Measurements from ENCODE around the gene EGFL8. TPM values are rescaled to one million over a fixed set of nuclear protein-coding genes. Genes with fewer than 3 reads are reported as not detected.

Gene EGFL8
- total and polyA plus RNA-seq, 7 donors: 2.3 to 24.4 (median 13.8) TPM

GRCh38 chr6:32174416-32174815 lies 10.0 kb downstream of the EGFL8 start:
- H3K36me3 ChIP-seq: peaks cover 0 to 20% (median 13%) of the 10 kb centered on the region in 4 donors
- no peaks in the 10 kb centered on the region for H3K9me3 ChIP-seq
- H3K27me3 ChIP-seq: no peaks in the 10 kb centered on the region
- intact Hi-C loops (cut with DNase I): loop anchor here (10.0 kb wide), 1 partner anchor 350 kb away; the partner anchor contains the start of gene HSPA1B
- TF ChIP-seq POLR2AphosphoS5 (IDR thresholded peaks at IDR 0.05) (no peak), POLR2A (IDR thresholded peaks at IDR 0.05) (no peak)
- H3K27ac ChIP-seq: peak overlapping the region in 1 of 4 donors; percentile 96
- H3K4me1 ChIP-seq: peaks cover 0 to 48% (median 35%) of the 10 kb centered on the region in 4 donors
- WGBS, 2 donors: 93 to 94% methylated on average over 1 of the region's 1 CpG
- H3K4me3 ChIP-seq: no peak overlapping the region
- no peak for DNase-seq

- peaks cover 0 to 57% (median 44%) of the 10 kb centered on the region in 4 donors for H3K4me1 ChIP-seq
- WGBS, 2 donors: 8 to 25% methylated on average over 2 of the region's 2 CpGs
- H3K27ac ChIP-seq: peak overlapping the region; percentile 88 to 96 (median 94)
Measured at GRCh38 chr6:32175322-32175710, 10.9 kb downstream of the EGFL8 start.

GRCh38 chr6:32175711-32176475 lies 11.5 kb downstream of the EGFL8 start, which contains the start of gene AGPAT1:
Gene AGPAT1 (minus strand): TSS chr6:32176084. CDS start chr6:32171496, 4,588 bp downstream.
- H3K9me3 ChIP-seq: no peaks in the 10 kb centered on the region
- TF ChIP-seq POLR2A (IDR thresholded peaks at IDR 0.05) (peak; percentile 78), CTCF (IDR thresholded peaks at IDR 0.05) (no peak), POLR2AphosphoS5 (IDR thresholded peaks at IDR 0.05) (peak; percentile 89 to 93 (median 91))
- H3K4me1 ChIP-seq: peaks cover 0 to 61% (median 44%) of the 10 kb centered on the region in 4 donors
- 1% methylated on average over 27 of the region's 27 CpGs for WGBS, 2 donors
- DNase-seq: peak; percentile 99
- intact Hi-C loops (cut with DNase I): loop anchor here (1.0 to 10.0 kb wide), 3 partner anchors 22 to 509 kb away; partner anchors contain the start of genes CSNK2B, HSPA1B, LY6G5B and PPT2
- no peaks in the 10 kb centered on the region for H3K27me3 ChIP-seq
- peaks cover 3 to 20% (median 11%) of the 10 kb centered on the region in 4 donors for H3K36me3 ChIP-seq
- H3K27ac ChIP-seq: peak within 1 kb of the TSS; percentile 88 to 96 (median 94)
- peak within 1 kb of the TSS; percentile 85 to 97 (median 92) for H3K4me3 ChIP-seq

More at GRCh38 chr6:32175322-32175710, 10.9 kb downstream of the EGFL8 start:
- Histone ChIP-seq H3K4me3 (peak overlapping the region; percentile 85 to 97 (median 92)), H3K27me3 (no peaks in the 10 kb centered on the region), H3K36me3 (peaks cover 0 to 20% (median 13%) of the 10 kb centered on the region in 4 donors), H3K9me3 (no peaks in the 10 kb centered on the region)
- intact Hi-C loops (cut with DNase I): loop anchor here (5.0 to 10.0 kb wide), 2 partner anchors 351 to 508 kb away; partner anchors contain the start of genes CSNK2B, HSPA1B and LY6G5B
- TF ChIP-seq CTCF (IDR thresholded peaks at IDR 0.05) (no peak), EP300 (IDR thresholded peaks at IDR 0.05) (no peak), POLR2A (IDR thresholded peaks at IDR 0.05) (no peak), POLR2AphosphoS5 (IDR thresholded peaks at IDR 0.05) (no peak)
- no peak for DNase-seq

GRCh38 chr6:32176476-32177182 lies 12.2 kb downstream of the EGFL8 start:
- intact Hi-C loops (cut with DNase I): loop anchor here (1.0 to 10.0 kb wide), 3 partner anchors 22 to 509 kb away; partner anchors contain the start of genes CSNK2B, HSPA1B, LY6G5B and PPT2
- Histone ChIP-seq H3K9me3 (no peaks in the 10 kb centered on the region), H3K4me1 (peaks cover 0 to 68% (median 45%) of the 10 kb centered on the region in 4 donors), H3K27ac (peak overlapping the region; percentile 88 to 96 (median 94)), H3K4me3 (peak overlapping the region; percentile 85 to 97 (median 92)), H3K27me3 (no peaks in the 10 kb centered on the region), H3K36me3 (peaks cover 8 to 22% (median 13%) of the 10 kb centered on the region in 4 donors)
- no peak for TF ChIP-seq CTCF (IDR thresholded peaks at IDR 0.05)
- TF ChIP-seq POLR2A (IDR thresholded peaks at IDR 0.05): no peak
- TF ChIP-seq POLR2AphosphoS5 (IDR thresholded peaks at IDR 0.05): peak in 1 of 4 donors; percentile 21
- no peak for TF ChIP-seq EP300 (IDR thresholded peaks at IDR 0.05)
- DNase-seq: no peak
- 24 to 45% methylated on average over 5 of the region's 5 CpGs for WGBS, 2 donors
